Left ventricle myocardium inferior (tissue), 1 donor: Measurements from ENCODE around the gene CEACAM4. TPM values are rescaled to one million over a fixed set of nuclear protein-coding genes. Genes with fewer than 3 reads are reported as not detected.

Experiments
- DNase-seq: peaks from one replicate; pipeline ENCODE4 v3.0.0-alpha.2; 2020
- H3K27ac ChIP-seq: fragments of 200-600 bp; replicated peaks from 2 replicates; pipeline ENCODE4 v1.8.0; 2021
- H3K27me3 ChIP-seq: fragments of 200-600 bp; 2 replicates; pipeline ENCODE4 v1.8.0; 2021; ENCODE audit warnings: low read depth
- H3K36me3 ChIP-seq: fragments of 200-600 bp; 2 replicates; pipeline ENCODE4 v1.8.0; 2021
- H3K4me1 ChIP-seq: fragments of 200-600 bp; 2 replicates; pipeline ENCODE4 v1.8.0; 2021
- H3K4me3 ChIP-seq: fragments of 200-600 bp; 2 replicates; pipeline ENCODE4 v1.8.0; 2021; ENCODE audit warnings: mild to moderate bottlenecking, moderate library complexity
- H3K9me3 ChIP-seq: fragments of 200-600 bp; replicated peaks from 2 replicates; pipeline ENCODE4 v1.8.0; 2021
- intact Hi-C: fragments of 100-400 bp; cut with micrococcal nuclease; formaldehyde crosslinking; loops from one replicate; pipeline ENCODE4 v1.11.0; 2022
- total RNA-seq: library from RNA; stranded (reverse); fragmentation: NEBNext Ultra II Directional; extraction: Animal tissue kit (Norgen Biotek cat#: 25700); gene quantifications from one replicate; pipeline ENCODE4 v1.2.1, GENCODE V29; 2021
- TF ChIP-seq, protein P1 (sequence below): fragments of 200-600 bp; IDR thresholded peaks from 2 replicates; pipeline ENCODE4 v1.8.0; 2021; ENCODE audit warnings: antibody characterized with exemption, mild to moderate bottlenecking, borderline replicate concordance
- donor health status: DM: no; HTN: yes; CAD: no; lungs with severe emphysema.

Gene CEACAM4
- total RNA-seq, 1 donor from 2014 or later = 0.25 TPM

DNA sequence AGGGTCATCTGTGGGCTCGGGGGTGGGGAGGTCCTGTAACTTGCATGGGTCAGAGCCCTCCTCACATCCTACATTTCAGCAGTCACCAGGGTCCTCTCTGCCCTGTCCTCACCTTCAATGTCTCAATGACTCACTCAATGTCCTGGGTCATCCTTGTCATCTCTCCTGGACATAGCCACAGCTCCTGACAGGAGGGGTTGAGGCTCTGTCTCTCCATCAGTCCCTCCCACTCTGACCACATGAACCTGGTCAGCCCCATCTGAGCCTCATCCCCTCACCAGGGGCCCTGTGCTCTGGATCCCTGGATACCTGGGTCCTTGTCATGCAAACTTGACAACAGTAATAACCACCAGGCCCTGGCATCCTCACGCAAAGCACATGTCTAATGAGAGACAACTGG lies 37.5 kb downstream of the CEACAM4 start:
- Histone ChIP-seq H3K36me3 (no peaks in the 10 kb centered on the region), H3K4me3 (no peak overlapping the region), H3K27ac (no peak overlapping the region), H3K9me3 (peaks cover 20% of the 10 kb centered on the region), H3K4me1 (no peaks in the 10 kb centered on the region), H3K27me3 (peaks cover 44% of the 10 kb centered on the region)
- DNase-seq = no peak
- intact Hi-C loops = no loop called here
- TF ChIP-seq, protein P1, sequence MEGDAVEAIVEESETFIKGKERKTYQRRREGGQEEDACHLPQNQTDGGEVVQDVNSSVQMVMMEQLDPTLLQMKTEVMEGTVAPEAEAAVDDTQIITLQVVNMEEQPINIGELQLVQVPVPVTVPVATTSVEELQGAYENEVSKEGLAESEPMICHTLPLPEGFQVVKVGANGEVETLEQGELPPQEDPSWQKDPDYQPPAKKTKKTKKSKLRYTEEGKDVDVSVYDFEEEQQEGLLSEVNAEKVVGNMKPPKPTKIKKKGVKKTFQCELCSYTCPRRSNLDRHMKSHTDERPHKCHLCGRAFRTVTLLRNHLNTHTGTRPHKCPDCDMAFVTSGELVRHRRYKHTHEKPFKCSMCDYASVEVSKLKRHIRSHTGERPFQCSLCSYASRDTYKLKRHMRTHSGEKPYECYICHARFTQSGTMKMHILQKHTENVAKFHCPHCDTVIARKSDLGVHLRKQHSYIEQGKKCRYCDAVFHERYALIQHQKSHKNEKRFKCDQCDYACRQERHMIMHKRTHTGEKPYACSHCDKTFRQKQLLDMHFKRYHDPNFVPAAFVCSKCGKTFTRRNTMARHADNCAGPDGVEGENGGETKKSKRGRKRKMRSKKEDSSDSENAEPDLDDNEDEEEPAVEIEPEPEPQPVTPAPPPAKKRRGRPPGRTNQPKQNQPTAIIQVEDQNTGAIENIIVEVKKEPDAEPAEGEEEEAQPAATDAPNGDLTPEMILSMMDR = no peak

DNA sequence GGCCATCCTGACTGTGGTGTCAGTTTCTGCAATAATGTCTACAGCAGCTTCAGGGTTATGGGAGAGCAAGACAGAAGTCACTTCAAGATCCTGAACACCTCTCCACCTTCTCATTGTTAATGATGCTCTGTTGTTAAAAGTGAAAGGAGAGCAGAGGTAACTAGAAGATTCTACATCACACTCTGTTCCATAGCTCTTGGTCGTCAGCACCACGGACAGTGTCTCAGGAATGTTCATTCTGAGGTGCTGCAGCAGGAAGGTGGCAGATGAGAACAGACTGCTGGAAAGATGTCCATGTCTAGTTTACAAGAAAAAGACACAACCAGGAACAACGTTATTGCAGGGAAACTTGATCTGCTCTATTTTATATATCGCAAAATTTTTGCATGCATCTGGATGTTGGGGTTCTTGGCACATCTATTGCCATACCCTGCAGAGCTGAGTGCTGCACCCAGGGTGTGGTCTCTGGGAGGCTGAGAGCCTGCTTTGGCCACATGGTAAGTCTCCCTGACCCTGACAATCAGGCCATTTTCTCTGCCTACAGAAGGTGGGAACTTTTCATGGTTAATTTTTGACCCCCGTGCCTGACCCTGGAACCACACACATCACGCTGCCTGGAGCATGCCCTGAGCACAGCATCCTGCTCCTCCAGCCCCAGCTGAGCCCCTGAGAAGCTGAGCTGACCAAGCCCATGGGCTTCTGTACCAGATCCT lies 38.2 kb downstream of the CEACAM4 start:
- DNase-seq = no peak
- intact Hi-C loops = no loop called here
- no peaks in the 10 kb centered on the region for H3K4me1 ChIP-seq
- H3K9me3 ChIP-seq = peaks cover 18% of the 10 kb centered on the region
- TF ChIP-seq, protein P1 = no peak
- H3K27me3 ChIP-seq = peaks cover 44% of the 10 kb centered on the region
- H3K27ac ChIP-seq = no peak overlapping the region
- no peak overlapping the region for H3K4me3 ChIP-seq
- H3K36me3 ChIP-seq = no peaks in the 10 kb centered on the region

DNA sequence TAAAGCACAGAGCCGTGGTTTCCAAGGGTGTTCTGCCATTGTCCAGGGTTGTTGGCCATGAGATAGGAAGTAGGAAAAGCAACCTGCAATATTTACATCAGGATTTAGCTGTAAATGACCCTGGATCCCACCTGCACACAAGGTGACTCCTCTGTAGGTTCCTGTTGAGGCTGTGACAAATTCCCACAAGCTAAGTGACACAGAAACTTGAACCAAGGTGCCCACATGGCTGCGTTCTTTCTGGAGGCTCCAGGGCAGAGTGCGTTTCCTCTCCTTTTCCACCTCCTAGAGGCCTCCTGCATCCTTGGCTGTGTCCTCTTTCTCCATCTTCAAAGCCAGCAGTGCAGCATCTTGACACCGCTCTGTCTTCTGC lies 39.0 kb downstream of the CEACAM4 start:
- DNase-seq = no peak
- TF ChIP-seq, protein P1 = no peak
- H3K4me1 ChIP-seq = no peaks in the 10 kb centered on the region
- H3K4me3 ChIP-seq = no peak overlapping the region
- no peaks in the 10 kb centered on the region for H3K36me3 ChIP-seq
- H3K9me3 ChIP-seq = peaks cover 18% of the 10 kb centered on the region
- no peak overlapping the region for H3K27ac ChIP-seq
- intact Hi-C loops = no loop called here
- peaks cover 44% of the 10 kb centered on the region for H3K27me3 ChIP-seq

DNA sequence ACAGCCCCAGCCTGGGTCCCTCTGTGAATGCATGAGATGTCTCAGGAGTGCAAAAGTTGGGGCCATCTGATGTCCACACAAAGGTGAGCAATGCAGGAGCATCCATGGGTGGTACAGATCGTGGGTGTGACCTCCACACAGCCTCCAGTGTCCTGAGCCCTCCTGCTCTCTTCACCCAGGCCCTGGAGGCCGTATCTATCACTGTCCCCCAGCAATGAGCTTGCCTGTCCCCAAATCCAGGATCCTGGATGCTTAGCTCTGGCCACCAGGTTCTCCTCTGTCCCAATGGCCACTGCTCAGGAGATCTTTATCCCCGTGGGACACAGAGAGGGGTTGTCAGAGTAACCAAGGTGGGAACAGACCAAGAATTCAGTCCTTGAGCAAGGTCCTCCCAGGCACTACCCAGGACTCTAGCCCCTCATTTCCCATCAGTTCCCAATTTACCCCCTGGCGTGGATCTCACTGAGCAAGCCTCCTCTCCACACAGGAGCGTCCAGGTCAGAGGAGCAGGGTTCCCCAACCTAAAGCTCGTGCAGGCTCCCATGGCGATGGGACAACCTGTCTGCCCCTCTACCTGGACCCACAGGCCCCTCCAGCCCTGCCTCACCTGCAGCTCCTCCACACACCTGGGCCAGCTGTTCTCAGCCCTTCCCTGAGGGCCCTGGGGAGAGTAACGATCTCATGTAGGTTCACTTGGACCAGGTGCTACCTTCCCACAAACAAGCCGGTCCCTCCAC lies 39.6 kb downstream of the CEACAM4 start:
- Histone ChIP-seq H3K4me3 (no peak overlapping the region), H3K27ac (no peak overlapping the region), H3K36me3 (no peaks in the 10 kb centered on the region), H3K9me3 (peaks cover 18% of the 10 kb centered on the region), H3K27me3 (peaks cover 42% of the 10 kb centered on the region), H3K4me1 (no peaks in the 10 kb centered on the region)
- intact Hi-C loops = no loop called here
- TF ChIP-seq, protein P1 = no peak
- no peak for DNase-seq

DNA sequence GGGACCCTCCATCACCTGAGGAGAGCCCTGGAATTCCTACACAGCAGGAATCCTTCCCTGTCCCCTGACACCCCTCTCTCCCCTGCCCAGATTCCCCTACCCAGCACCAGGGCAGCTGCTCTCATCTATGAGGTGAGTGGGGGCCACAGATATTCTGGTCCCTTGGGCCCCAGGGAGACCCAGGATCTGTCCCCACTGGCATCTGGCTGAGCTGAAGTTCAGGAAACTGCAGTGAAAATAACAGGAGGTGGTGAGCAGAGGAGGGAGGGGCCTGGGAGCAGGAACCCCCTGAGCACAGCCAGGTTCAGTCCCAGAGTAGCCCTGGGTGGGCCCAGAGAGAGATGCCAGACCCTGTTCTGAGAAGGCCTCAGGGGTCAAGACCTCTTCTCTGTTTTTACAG lies 40.8 kb downstream of the CEACAM4 start:
- Histone ChIP-seq H3K4me3 (no peak overlapping the region), H3K36me3 (no peaks in the 10 kb centered on the region), H3K27ac (no peak overlapping the region), H3K9me3 (peaks cover 30% of the 10 kb centered on the region), H3K4me1 (no peaks in the 10 kb centered on the region), H3K27me3 (peaks cover 30% of the 10 kb centered on the region)
- TF ChIP-seq, protein P1 = no peak
- intact Hi-C loops = no loop called here
- no peak for DNase-seq
